ENCODE data around the gene ALDOC.
A peak's percentile ranks its signal among the peaks of the same experiment; 100 is the strongest.
"Not testable (repeated sequence)": the region's sequence is repeated elsewhere in the genome, so short reads cannot be mapped to it uniquely, and the experiment has no call there.

The ALDOC gene

DNA sequence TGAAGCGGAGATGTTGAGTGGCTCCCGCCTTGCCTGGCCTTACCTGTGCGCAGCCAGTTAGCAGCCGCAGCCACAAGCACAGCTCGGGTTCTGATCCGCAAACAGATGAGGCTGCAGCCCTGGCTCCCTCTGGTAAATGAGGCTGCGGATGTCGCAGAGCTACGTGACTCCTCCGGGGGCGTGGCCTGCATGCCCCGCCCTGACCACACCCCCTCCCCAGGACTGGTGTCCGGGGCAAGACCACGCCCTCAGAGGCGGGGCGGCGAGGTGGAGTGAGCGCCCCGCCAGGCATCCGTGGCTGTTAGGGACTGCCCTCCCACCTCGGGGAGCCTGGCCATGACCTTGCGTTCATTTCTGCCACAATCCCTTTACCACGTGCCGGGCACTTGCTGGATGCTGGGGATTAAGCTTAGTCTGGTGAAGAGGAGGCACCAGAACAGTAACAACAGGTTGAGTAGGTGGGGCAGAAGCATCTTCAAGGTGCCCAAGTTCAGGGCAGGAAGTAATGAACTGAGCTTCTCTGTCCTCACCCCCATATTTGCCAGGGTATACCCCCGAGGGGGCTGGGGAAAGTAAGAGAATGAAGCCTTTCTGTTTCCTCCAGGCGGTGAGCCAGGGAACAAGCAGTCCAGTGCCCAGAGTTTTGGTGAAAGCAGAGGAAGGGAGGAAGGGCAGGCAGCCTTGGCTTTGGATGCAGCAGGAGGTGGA is at the start of gene ALDOC:
TSS of gene ALDOC (minus strand) at position 138 of the 708 bp plus-strand sequence. CDS start 1,363 bp downstream, outside the sequence.
- DNase-seq (ENCODE audit: low read depth), result peak; percentile 79
- peak within 1 kb of the TSS; percentile 49 for H3K4me3 ChIP-seq (ENCODE audit: low read depth, low read length)

DNA sequence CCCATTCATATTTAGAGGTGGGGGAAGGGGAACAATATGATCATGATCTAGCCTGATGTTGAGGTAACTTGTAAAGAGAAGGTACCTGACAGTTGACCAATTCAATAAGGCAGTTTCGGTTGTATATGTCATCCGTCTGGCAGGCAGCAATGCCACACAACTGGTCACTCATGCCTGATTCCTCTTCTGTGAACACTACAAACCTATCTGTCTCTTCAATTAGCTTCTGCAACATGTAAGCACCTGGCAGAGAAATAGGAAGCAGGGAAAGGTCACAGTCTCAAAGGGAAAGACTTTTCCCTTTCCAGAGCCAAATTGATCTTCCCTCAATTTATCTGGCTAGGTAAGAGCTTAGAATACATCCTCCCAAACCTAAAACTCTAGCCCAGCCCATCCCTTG is 47.5 kb upstream of the ALDOC start:
- DNase-seq (ENCODE audit: low read depth), result no peak

DNA sequence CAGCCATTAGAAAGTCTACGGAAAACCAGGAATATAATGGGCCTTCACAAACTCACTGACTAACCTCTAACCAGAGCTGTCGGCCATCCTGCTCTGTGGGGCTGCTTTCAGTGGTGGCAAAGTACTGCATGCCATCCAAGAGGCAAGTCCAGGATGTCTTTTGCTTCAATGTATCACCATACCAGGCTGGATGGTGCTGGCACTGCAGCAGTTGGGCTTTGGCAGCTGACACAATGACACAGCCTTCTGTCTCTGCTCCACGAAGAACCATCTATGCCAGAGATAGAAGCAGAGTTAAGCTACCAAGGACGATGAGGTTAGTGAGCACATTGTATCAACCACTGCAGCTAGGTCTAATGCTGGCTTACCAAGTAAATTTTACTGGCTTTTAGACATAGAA is 47.0 kb upstream of the ALDOC start:
- no peak overlapping the region for H3K4me3 ChIP-seq (ENCODE audit: low read depth, low read length)
- no peak for DNase-seq (ENCODE audit: low read depth)

More for the DNA sequence above, 47.5 kb upstream of the ALDOC start:
- H3K4me3 ChIP-seq (ENCODE audit: low read depth, low read length), result no peak overlapping the region

DNA sequence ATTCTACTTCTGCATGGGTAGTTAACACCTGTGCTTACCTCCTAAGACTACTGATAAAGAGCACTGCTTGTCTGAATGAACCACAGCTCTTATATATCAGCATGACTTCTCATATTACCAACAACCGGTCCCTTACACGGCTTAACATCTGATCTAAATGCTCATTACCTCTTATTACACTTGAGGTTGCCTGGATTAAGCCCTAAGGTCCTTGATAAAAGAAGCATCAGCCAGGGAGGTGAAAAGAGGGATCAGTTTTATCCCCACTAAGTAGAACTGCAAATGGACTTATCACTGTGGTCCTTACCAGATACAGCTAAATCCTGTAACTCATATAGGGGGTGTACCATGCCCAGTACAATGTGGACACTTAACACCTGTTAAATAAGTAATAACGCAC is 45.5 kb upstream of the ALDOC start:
- no peak for DNase-seq (ENCODE audit: low read depth)

DNA sequence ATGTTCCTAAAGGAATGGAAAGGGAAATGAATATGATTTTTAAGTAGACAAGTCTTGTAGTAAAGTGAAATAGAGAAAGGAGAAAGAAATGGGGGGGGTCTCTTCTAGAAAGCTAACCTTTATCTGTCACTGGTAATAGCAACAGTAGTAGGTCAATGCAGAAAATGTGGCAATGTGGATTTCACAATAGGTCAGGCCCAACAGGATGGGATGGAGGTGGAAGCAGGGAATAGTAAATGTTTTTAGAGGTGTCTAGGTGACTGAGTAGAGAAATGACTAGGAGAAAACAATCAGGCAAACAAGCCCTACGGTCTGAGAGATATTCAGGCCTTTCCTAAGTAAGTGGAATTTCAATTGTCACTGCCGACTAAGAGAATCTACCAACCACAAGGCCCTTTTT is 43.3 kb upstream of the ALDOC start:
- no peak overlapping the region for H3K4me3 ChIP-seq (ENCODE audit: low read depth, low read length)
- no peak for DNase-seq (ENCODE audit: low read depth)

More for the DNA sequence above, 45.5 kb upstream of the ALDOC start:
- no peak overlapping the region for H3K4me3 ChIP-seq (ENCODE audit: low read depth, low read length)

GRCh38 chr17:28618464-28618863 is 41.8 kb upstream of the ALDOC start:
- no peak overlapping the region for H3K4me3 ChIP-seq (ENCODE audit: low read depth, low read length)
- no peak for DNase-seq (ENCODE audit: low read depth)

DNA sequence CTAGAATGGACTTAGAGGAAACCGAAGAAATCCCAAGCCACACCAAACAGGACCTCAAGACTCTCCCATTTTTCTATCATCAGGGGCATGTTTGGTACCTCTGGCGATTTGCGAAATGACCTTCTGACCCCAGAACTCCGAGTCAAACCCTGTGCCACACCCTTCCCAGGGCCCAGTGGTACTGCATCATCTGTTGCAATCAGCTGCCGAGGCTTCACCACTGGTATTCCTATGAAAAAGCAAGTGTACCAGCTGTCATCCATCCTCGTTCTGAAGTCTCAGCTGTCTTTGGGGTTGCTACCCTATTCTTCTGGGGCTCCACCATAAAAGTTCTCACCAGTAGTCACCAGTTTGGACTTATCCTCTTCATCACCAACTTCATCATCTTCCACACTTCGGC is 39.6 kb upstream of the ALDOC start:
- no peak overlapping the region for H3K4me3 ChIP-seq (ENCODE audit: low read depth, low read length)
- DNase-seq (ENCODE audit: low read depth), result no peak

DNA sequence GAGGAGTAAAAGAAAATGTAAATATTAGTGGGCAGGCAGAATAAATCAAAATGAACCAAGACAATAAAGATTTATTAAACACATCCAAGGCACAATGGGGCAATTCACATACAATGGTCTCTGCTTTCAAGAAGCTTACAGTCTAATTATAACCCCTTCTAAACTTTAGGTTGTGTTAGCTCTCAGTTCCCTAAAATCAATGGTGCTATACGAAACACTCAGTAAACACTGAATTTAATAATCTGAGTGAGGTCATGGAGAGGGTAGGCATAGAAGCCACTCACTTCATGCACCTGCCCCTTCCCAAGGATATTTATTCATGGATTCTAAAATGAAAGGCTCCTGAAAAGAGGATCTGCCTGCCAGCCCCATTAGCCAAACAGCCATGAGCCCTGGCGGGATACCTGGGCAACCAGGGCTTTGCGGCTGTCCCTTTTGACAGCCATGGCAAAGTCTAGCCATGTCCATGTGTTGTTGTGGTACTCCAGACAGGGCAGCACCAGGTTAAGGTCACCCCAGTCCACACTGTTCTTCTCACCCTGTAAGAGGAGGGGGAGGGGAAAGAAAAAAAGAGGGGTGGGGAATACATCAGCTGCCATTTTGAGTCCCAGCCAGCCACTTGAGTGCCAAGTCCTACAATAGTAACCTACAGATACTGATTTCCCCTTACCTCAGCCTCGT is 38.7 kb upstream of the ALDOC start:
- DNase-seq (ENCODE audit: low read depth), result no peak

GRCh38 chr17:28613931-28614381 is 37.3 kb upstream of the ALDOC start, which contains the start of gene RSKR:
Gene RSKR, minus strand, starts transcription at chr17:28614185. Its CDS starts 24 bp downstream, at chr17:28614161.
- no peak within 1 kb of the TSS for H3K4me3 ChIP-seq (ENCODE audit: low read depth, low read length)
- no peak for DNase-seq (ENCODE audit: low read depth)

More for the DNA sequence above, 38.7 kb upstream of the ALDOC start:
- no peak overlapping the region for H3K4me3 ChIP-seq (ENCODE audit: low read depth, low read length)

DNA sequence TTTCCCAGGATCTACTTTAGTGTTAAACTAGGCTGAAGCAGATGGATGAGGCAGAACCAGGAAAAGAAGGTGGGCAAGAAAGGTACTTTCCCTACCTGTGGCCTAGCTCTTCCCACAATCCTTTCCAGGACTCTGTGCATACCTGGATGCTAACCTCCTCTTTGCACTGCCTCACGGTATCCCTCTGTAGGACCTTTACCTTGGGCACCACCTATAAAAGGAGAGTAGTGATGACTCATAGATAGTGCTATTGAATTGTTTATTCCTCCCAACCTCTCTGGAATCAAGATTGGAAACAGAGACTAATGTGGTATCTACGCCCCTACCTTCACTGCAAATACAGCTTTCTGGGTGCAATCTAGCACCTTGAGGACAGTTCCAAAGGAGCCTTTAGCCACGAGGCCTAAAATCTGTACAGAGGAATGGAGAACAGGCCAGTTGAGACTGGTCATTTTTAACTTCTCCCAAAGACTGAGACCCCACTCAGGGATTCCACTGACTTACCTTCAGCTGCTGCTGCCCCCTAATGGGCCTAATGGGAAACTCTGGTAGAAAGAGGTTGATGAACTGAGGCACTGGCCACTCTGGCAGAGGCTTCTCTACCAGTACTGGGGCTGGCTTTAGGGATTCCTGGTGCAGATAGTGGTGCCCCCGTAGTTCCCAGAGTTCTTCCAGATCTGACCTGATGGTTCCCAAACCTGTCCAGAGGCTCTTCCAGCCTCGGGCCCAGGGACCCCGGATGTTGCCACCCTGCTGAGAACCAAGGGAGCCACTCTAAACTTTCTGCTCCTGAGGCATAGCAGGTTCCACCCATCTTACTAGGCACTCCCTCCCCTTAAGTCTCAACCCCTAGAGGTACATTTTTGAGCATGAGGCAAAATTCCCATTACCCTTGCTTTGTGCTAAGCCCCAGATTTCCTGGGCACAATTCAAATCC is 36.5 kb upstream of the ALDOC start:
- H3K4me3 ChIP-seq (ENCODE audit: low read depth, low read length), result no peak overlapping the region
- no peak for DNase-seq (ENCODE audit: low read depth)

DNA sequence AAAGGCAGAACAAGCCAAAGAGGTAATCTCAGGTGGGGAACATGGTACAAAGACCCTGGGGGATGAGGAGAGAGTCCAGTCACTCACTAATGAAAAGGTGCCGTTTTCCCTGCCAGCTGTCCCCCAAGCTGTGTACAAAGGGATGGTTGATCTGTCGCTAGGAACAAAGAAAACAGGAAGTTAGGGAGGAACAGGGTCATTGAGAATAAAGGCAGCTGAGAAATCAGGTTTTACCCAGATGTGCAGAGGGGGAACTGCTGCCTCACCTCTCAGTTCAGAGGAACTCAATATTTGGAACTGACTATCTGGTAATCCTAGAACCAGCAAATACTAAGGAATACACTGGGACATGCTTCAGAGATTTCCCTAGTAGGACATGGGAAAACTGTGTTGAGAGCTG is 35.8 kb upstream of the ALDOC start:
- no peak for DNase-seq (ENCODE audit: low read depth)
- H3K4me3 ChIP-seq (ENCODE audit: low read depth, low read length), result no peak overlapping the region

DNA sequence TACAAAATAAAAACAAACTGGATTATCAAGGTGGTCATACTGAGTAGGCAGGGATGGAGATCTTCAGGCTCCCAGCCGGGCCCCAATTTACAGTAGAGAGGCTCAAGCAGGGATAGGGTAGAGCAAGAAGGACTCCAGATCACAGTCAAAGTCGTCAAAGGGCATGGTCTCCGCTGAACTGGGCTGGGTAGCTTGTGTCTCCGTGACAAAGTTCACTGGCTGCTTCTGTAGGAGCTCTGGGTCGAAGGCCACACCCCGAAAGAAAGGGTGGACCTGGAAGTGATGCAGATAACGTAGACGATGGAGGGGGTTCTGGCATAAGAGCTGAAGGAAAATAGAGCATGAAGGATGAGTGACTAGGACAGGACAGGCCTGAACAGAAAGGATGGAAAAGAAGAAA is 33.7 kb upstream of the ALDOC start:
- DNase-seq (ENCODE audit: low read depth), result no peak
- H3K4me3 ChIP-seq (ENCODE audit: low read depth, low read length), result no peak overlapping the region

GRCh38 chr17:28604031-28604430 is 27.3 kb upstream of the ALDOC start:
- H3K4me3 ChIP-seq (ENCODE audit: low read depth, low read length); DNase-seq (ENCODE audit: low read depth): not testable (repeated sequence)

DNA sequence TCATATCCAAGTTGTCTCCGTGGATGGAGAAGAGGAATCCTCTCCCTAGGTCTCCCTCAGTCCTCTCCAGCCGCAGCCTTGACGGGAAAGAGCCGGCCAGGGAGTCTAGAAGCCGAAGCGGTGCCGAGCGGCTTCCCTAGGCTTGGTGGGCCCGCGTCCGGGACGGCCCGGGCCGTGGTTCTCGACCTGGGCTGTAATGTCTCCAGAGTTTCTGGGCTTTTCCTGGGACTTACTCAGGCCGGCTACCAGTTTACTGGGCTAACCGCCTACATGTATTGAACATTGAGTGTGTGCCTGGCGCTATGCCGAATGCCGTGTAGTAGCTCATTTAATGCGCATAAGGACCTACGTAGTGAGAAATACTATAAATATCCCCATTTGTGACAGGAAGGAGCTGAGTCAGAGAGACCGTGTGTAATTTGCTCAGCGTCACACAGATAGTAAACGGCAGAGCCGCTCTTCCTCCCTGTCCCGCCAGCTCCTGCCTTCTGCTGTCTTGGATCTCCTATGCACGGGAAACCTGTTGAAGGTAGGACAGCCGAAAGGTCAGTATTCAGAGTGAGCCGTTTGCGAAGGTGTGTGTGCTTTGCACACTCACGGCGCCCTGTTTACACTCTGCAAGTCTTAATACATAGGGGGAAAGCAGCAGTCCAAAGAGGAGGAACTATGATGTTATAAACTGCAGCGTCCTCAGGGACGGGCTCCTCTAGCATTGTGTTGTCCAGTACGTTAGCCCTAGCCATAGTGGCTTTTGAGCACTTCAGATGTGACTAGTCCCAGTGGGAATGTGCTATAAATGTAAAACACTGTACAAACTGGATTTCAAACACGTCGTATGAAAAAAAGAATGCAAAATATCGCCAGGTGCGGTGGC is 22.9 kb upstream of the ALDOC start:
- DNase-seq (ENCODE audit: low read depth), result peak; percentile 74
- peak overlapping the region; percentile 82 for H3K4me3 ChIP-seq (ENCODE audit: low read depth, low read length)

DNA sequence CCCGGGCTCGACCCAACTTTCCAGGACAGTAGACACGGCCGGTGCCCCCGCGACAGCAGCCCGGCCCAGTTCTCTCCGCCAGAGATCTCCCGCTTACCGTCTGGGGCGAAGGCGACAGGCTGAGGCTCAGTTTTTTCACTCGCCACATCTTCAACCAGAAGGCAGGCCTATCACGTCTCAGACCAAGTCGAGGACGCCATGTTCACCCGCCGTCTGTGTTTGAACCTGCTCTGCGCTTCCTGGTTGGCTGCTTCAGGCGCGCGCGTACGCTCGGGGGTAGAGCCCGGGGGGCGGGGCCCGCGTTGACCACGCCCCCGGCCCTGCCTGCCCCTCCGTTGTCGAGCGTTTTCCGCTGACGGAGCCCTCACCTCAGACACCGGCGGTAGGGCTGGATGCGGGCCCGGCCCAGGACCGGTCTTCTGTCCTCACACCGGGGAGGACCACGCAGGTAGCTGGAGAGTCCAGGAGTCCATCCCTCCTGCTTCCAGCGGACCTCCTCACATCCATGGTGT is 22.2 kb upstream of the ALDOC start, which contains the start of gene SPAG5:
TSS of gene SPAG5 (minus strand) at position 227 of the 512 bp plus-strand sequence. CDS start at position 148, 79 bp downstream.
- peak within 1 kb of the TSS; percentile 82 for H3K4me3 ChIP-seq (ENCODE audit: low read depth, low read length)
- DNase-seq (ENCODE audit: low read depth), result peak; percentile 72

DNA sequence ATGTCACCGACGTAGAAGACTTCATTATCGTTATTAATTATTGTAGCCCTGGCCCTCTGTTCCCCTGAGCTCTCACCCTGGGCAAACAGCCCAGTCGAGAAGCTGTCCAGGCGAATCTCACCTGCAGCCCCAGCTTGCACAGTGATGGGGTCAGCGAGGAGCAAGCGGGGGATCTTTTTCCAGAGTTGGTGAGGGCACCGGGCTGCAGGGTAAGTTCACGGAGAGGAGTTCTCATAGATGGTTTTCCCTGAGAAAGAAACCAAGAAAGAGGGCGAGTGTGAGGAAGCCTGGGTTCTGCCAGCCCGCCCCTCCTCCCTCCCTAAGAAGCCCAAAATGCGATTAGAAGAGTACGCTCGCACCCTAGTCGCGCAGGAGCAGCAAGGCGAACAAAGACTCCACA is 21.7 kb upstream of the ALDOC start:
- H3K4me3 ChIP-seq (ENCODE audit: low read depth, low read length), result peak overlapping the region; percentile 82
- no peak for DNase-seq (ENCODE audit: low read depth)

GRCh38 chr17:28597606-28598383 is 21.1 kb upstream of the ALDOC start:
- peak overlapping the region; percentile 82 for H3K4me3 ChIP-seq (ENCODE audit: low read depth, low read length)
- DNase-seq (ENCODE audit: low read depth), result no peak

DNA sequence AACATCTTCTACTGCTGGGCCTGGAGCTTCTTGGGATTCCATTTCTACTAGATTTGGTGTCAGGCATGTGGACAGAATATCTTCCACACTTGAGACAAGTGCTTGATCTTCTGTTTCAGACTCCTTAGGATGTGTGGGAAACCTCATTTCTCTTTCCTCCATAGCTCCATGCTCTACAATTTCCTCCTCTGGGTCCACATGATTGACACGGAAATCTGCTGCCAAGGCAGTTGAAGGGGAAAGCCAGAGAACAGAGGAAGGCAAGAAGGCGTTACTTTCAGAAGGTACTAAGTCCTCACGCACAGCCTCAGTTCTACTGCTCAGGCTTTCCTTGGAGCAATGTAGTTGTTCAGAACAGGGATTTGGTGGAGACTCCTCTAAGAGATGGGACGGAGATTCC is 15.6 kb upstream of the ALDOC start:
- no peak overlapping the region for H3K4me3 ChIP-seq (ENCODE audit: low read depth, low read length)
- no peak for DNase-seq (ENCODE audit: low read depth)

Data from skeletal muscle cell (primary cell).